GM18951 (cell line): ENCODE data around the gene PAQR8.

Experiments
- POLR2A ChIP-seq: IDR thresholded peaks from 4 replicates; pipeline ENCODE4 v1.6.1; 2011; ENCODE audit warnings: mild to moderate bottlenecking; ENCODE audit not compliant: insufficient read length, insufficient read depth; ENCODE audit errors: extremely low read depth
- in situ Hi-C: fragments of 300-500 bp; cut with MboI; formaldehyde crosslinking; loops from one replicate; pipeline ENCODE4 v1.12.0; 2022; ENCODE audit warnings: low sequenced_read_pairs, mixed read lengths, inconsistent platforms; ENCODE audit not compliant: unreplicated experiment

The PAQR8 gene, protein sequence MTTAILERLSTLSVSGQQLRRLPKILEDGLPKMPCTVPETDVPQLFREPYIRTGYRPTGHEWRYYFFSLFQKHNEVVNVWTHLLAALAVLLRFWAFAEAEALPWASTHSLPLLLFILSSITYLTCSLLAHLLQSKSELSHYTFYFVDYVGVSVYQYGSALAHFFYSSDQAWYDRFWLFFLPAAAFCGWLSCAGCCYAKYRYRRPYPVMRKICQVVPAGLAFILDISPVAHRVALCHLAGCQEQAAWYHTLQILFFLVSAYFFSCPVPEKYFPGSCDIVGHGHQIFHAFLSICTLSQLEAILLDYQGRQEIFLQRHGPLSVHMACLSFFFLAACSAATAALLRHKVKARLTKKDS

GRCh38 chr6:52361945-52362442, at the start of gene PAQR8:
Gene PAQR8 (plus strand): TSS chr6:52362151. CDS start chr6:52403214, 41,063 bp downstream.
- in situ Hi-C loops: no loop called here
- peak; percentile 77 for TF ChIP-seq POLR2A

DNA sequence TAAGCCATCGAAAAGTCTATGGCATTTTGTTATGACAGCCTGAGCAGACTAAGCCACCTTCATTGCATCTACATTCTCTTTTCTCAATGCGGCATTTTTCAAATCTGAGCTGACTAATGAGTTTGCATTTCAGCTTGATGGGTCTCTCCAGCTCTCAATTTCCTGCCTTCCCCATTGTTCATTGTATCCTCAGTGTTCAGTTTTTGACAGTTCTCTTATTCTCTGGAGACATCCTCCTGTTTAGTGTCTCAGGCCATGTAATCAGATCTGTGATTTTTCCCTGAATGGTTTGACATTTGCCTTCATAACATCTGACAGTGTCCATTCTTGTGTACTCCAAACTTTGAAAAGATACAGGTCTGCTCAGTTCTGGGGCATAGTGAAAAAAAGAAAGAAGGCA, 49.5 kb upstream of the PAQR8 start:
- no peak for TF ChIP-seq POLR2A
- in situ Hi-C loops: no loop called here

DNA sequence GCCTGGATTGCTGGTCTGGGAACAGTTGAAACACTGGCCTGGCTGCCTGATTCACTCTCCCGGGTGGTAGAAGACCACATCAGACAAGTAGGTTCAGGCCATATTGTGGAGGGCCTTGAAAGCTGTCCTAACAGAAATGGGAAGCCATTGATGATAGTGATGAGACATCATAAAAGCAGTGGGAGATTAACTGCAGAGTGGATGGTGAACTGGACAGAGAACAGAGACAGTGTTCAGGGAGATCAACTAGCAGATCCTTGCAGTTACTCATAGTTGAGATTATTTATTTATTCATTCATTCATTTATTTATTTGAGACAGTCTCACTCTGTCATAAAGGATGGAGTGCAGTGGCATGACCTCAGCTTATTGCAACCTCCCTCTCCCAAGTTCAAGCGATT, 47.2 kb upstream of the PAQR8 start:
- no peak for TF ChIP-seq POLR2A
- in situ Hi-C loops: no loop called here

DNA sequence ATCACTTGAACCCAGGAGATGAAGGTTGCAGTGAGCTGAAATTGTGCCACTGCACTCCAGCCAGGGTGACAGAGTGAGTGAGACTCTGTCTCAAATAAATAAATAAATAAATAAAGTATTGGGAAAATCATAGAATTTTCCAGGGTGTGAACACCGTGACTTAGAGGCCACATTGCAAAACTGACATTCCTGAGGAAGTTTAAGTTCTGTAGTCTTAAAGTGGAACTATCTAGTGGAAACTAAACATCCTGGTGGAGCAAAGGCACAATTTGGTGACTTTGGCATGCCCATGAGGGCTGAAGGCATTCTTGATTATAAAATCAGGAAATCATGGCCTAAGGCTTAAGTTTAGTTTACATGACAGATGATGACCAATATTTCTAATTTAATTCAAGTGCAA, 44.7 kb upstream of the PAQR8 start:
- no peak for TF ChIP-seq POLR2A
- in situ Hi-C loops: no loop called here

DNA sequence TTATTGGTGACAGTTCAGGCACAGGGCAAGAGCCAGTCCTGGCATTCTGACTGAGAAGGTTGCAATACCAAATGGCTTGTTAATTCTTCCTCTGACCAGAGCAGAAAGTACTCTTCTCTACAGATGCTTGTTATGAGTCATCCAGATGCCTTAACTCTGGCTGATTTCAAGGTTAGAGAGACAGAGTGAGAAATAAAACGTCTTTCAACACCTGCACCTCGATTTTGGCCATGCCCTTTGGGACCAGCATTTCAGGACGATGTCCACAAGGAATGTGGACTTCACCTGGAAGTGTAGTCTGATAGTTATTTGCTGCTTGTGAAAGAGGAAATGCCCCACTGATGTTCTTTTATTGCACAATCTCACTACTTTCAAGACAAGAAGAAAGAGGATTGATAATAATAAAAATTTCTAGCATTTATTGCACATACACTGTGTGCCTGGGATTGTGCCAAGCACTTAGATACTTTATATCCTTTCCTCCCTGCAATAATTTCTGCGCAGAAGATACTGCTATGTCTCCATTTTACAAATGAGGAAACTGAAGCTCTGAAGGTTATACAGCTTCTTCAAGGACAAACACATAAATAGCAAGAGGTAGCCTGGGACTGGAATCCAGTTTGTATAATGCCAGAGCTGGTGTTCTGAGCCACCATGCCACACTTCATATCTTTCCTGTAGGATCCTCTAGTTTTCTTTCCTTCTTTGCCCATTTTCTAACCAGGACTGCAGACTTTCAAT, 43.9 kb upstream of the PAQR8 start:
- TF ChIP-seq POLR2A: no peak

DNA sequence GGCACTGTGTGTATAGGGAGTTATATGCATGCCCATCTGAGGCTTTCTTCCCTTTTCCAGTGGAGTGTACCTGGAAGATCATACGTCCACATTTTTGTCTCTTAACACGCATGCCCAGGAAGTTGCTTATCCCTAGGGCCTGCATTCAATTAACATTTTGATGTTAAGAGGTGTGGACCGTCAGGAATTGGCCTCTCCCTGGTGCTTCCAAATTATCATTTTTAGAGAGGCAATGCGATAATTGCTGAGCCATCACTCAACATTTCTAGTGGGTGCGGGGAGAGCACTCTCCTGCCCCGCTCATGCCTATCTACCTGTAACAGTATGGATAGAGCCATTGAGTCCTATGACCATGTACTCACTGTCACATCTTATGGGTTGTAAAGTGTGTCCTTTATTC, 37.8 kb upstream of the PAQR8 start:
- in situ Hi-C loops: no loop called here
- no peak for TF ChIP-seq POLR2A

More for the DNA sequence above, 43.9 kb upstream of the PAQR8 start:
- in situ Hi-C loops: no loop called here

GRCh38 chr6:52325695-52326471, 36.1 kb upstream of the PAQR8 start:
- in situ Hi-C loops: no loop called here
- TF ChIP-seq POLR2A: no peak

DNA sequence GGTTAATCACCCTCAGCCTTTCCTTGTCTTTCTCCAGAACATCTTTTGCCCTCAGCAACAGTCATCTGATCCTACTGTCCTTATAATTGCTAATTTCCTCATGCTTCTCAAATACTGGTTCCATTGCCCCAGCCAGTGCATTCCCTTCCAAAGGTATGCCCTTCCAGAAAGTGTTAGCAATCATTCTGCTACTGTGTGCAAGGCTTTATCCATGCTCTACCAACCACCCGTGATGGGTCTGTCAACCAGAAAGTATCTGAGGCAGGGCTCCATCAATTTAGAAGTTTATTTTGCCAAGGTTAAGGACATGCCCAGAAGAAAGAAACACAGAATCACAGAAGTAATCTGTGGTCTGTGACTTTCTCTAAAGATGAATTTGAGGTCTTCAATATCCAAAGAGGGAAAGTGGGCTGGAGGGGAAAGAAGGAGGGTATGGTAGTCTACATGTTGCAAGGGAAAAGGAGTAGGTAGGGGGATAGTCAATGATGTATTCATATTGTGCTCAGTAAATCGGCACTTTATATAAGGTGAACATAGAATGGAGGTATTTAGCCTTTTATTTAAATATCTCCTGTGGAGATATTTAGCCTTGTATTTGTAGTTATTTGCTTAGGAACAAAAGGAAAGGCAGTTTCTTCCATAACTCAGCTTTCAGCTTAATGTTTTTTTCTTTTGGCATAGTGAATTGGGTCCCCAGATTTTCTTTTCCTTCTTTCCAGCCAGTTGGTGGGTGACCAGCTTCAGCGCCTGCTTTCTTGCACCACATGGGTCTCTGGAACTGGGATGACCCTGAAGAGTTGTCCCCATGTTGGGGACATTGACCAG, 35.2 kb upstream of the PAQR8 start:
- in situ Hi-C loops: no loop called here
- no peak for TF ChIP-seq POLR2A

DNA sequence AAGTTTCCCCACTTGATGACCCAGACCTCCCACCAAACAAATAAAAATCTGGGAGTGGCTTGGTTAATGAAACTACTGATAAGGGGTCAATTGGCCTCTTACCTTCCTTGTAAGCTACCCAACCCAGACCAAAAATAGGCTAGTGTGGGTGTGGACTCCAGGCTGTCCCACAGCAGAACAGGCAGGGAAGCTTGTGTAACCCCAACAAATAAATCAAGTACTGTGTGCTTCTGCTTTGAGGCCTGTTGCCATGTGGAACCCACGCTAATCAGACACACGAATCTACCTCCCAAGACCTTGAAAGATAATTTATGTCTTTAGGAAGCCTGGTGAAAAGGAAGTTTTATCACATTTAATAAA, 33.7 kb upstream of the PAQR8 start:
- no peak for TF ChIP-seq POLR2A
- in situ Hi-C loops: no loop called here

GRCh38 chr6:52328729-52329128, 33.2 kb upstream of the PAQR8 start:
- no peak for TF ChIP-seq POLR2A
- in situ Hi-C loops: no loop called here

DNA sequence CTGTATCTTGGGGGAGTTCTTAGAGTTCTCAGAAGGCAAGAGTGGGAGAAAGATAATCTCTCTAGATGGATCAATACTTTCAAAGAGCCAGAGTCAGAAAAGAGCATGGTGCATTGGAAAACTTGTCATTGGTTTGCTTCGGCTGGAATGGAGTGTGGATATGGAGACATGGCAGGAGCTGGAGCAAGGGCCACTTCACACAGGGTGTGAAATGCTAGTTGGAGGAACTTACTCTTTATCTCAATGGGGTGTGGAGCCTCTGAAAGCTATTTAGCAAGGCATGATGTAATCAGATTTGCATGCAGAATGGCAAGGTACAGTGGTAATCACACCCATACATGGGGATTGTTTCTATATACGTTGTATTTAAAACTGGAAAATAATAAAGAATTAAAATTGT, 31.5 kb upstream of the PAQR8 start:
- TF ChIP-seq POLR2A: no peak

GRCh38 chr6:52331793-52332457, 30.0 kb upstream of the PAQR8 start:
- in situ Hi-C loops: no loop called here
- no peak for TF ChIP-seq POLR2A

More for the DNA sequence above, 31.5 kb upstream of the PAQR8 start:
- in situ Hi-C loops: no loop called here

DNA sequence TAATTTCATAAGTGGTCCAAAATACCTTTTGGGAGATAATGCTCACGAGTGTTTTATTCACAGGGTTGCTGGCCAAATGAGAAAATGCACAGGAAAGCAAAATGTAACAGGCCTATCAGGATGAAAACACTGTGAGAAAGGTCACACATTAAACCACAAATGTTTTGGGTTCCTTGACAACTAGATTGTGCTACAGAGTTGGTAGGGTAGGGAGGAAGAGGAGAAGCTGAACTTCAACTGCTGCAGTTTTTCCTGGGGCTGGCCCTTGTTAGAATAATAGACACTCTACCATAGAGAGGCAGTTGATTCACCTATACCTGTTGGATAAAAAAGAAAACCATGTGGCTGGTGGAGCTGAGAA, 28.1 kb upstream of the PAQR8 start:
- no peak for TF ChIP-seq POLR2A
- in situ Hi-C loops: no loop called here
